Progenitor cell of endocrine pancreas (in vitro differentiated cells): Measurements from ENCODE around the gene AIG1. TPM values are rescaled to one million over a fixed set of nuclear protein-coding genes. Genes with fewer than 3 reads are reported as not detected.
A peak's percentile ranks its signal among the peaks of the same experiment; 100 is the strongest.

Source experiments
- DNase-seq: peaks from one replicate; pipeline ENCODE4 v3.0.0; 2021; ENCODE audit warnings: low spot score; ENCODE audit not compliant: unreplicated experiment
- H3K27ac Mint-ChIP-seq: 2 replicates; pipeline ENCODE4 v1.8.0; 2021; ENCODE audit warnings: mild to moderate bottlenecking, moderate library complexity, mixed read lengths
- H3K27me3 Mint-ChIP-seq: 2 replicates; pipeline ENCODE4 v1.8.0; 2021; ENCODE audit warnings: mixed read lengths
- H3K36me3 Mint-ChIP-seq: 2 replicates; pipeline ENCODE4 v1.8.0; 2022; ENCODE audit warnings: mixed read lengths; ENCODE audit not compliant: insufficient read depth
- H3K4me1 Mint-ChIP-seq: 2 replicates; pipeline ENCODE4 v1.8.0; 2021; ENCODE audit warnings: low read depth, mixed read lengths
- H3K4me3 Mint-ChIP-seq: 2 replicates; pipeline ENCODE4 v1.8.0; 2021; ENCODE audit warnings: low read depth, mild to moderate bottlenecking, moderate library complexity, mixed read lengths
- H3K9me3 Mint-ChIP-seq: 2 replicates; pipeline ENCODE4 v1.8.0; 2021; ENCODE audit warnings: low read depth, mixed read lengths
- total RNA-seq: library from RNA; stranded (reverse); gene quantifications from 2 replicates; pipeline ENCODE4 v1.2.1, GENCODE V29; 2021
- TF ChIP-seq, protein P1 (sequence below): fragments of 200-600 bp; sonication (generic); IDR thresholded peaks from one replicate; pipeline ENCODE4 v1.5.0; 2021; ENCODE audit warnings: antibody characterized with exemption, mild to moderate bottlenecking; ENCODE audit not compliant: unreplicated experiment

The AIG1 gene
- total RNA-seq, 1 donor from 2014 or later: 40.0 TPM

DNA sequence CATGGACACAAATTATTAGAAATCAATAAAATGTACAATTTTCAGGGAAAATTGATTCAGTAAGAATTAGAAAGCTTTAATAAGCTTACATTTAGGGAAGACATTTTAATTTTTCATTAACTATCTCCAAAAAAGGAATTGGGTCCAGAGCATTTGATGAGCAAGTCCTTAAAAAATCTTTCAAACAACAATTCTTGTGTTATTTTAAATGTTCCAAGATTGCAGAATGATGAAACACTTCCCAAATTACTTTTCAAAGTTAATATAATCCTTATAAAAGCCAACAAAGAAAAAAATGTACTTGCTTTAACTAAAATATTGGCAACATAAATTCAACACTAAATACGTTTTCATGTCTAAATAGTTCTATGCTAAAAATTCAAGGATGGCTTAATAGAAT, 287.8 kb downstream of the AIG1 start:
- TF ChIP-seq, protein P1, sequence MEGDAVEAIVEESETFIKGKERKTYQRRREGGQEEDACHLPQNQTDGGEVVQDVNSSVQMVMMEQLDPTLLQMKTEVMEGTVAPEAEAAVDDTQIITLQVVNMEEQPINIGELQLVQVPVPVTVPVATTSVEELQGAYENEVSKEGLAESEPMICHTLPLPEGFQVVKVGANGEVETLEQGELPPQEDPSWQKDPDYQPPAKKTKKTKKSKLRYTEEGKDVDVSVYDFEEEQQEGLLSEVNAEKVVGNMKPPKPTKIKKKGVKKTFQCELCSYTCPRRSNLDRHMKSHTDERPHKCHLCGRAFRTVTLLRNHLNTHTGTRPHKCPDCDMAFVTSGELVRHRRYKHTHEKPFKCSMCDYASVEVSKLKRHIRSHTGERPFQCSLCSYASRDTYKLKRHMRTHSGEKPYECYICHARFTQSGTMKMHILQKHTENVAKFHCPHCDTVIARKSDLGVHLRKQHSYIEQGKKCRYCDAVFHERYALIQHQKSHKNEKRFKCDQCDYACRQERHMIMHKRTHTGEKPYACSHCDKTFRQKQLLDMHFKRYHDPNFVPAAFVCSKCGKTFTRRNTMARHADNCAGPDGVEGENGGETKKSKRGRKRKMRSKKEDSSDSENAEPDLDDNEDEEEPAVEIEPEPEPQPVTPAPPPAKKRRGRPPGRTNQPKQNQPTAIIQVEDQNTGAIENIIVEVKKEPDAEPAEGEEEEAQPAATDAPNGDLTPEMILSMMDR: no peak
- H3K27ac Mint-ChIP-seq: no peak overlapping the region
- DNase-seq: no peak
- H3K4me3 Mint-ChIP-seq: no peak overlapping the region
- no peaks in the 10 kb centered on the region for H3K4me1 Mint-ChIP-seq
- H3K27me3 Mint-ChIP-seq: no peaks in the 10 kb centered on the region
- H3K9me3 Mint-ChIP-seq: peaks cover 19% of the 10 kb centered on the region
- peaks cover 2% of the 10 kb centered on the region for H3K36me3 Mint-ChIP-seq

DNA sequence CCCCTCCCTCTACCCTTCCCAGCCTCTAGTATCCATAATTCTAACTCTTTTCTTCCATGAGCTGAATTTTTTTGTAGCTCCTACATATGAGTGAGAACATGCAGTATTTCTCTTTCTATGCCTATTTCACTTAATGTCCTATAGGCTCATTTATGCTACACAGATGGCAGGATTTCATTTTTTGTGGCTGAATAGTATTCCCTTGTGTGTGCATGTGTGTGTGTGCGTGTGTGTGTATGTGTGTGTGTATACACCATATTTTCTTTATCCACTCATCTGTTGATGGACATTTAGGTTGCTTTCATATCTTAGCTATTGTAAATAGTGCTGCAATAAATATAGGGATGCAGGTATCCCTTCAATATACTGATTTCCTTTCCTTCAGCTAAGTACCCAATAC, 288.8 kb downstream of the AIG1 start:
- H3K4me3 Mint-ChIP-seq: no peak overlapping the region
- H3K27ac Mint-ChIP-seq: no peak overlapping the region
- TF ChIP-seq, protein P1: no peak
- peaks cover 27% of the 10 kb centered on the region for H3K9me3 Mint-ChIP-seq
- H3K4me1 Mint-ChIP-seq: no peaks in the 10 kb centered on the region
- peaks cover 4% of the 10 kb centered on the region for H3K36me3 Mint-ChIP-seq
- DNase-seq: no peak
- H3K27me3 Mint-ChIP-seq: no peaks in the 10 kb centered on the region

DNA sequence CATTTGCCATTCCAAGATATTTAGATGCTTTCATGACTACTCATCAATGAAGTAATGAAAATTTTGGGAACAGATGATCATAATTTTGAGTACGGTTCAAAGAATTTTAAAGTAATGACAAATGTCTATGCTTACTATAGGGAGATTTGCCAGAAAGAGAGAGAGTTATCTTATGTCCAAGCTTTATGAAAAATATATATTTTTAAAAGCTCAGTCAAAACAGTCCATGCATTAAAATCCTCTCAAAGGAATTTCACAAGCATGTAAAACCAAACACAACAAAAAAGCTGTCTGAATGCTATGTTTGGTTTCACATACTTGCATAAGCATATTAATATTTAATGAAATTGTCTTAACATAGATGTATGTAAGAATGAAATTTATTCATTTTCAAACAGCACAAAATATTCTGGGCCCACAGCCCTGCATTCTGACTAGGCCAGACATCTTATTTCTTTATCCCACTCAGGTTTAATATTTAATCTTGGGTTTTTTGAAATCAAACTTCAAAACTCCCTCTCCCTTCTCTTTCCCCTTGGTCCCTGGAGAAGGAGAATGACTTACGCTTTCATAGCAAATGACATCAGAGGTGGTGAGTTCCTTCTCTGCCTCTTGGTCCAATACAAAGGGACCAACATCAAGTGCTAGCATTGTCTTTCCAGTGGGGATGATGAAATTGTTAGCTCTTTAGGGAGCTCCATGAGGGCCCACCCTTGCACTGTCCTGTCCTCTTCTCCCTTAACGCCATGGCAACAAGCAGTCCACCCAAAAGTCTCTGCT, 295.6 kb downstream of the AIG1 start:
- no peaks in the 10 kb centered on the region for H3K4me1 Mint-ChIP-seq
- DNase-seq: no peak
- TF ChIP-seq, protein P1: no peak
- H3K4me3 Mint-ChIP-seq: no peak overlapping the region
- H3K36me3 Mint-ChIP-seq: peaks cover 4% of the 10 kb centered on the region
- H3K27me3 Mint-ChIP-seq: no peaks in the 10 kb centered on the region
- H3K9me3 Mint-ChIP-seq: peaks cover 27% of the 10 kb centered on the region
- H3K27ac Mint-ChIP-seq: peak overlapping the region; percentile 40

DNA sequence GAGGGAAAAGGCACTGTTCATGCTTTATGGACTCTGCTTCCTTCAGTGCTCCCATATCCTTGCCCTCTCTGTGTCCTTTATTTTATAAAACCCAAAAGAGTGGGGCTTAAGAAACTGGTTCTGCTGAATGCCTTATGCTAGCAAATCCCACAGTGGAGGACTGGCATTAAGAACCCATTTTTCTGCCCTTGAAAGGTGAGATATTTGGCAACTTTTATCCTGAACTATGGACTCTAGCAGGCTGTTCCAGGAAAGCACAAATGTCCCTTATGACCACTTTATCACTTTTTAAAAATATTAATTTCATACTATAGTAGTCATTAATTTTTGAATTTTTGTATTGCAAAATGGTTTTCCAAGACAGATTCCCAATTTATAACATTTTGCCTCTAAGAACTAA, 296.5 kb downstream of the AIG1 start:
- TF ChIP-seq, protein P1: no peak
- DNase-seq: no peak
- Mint-ChIP-seq H3K36me3 (peaks cover 2% of the 10 kb centered on the region), H3K4me3 (no peak overlapping the region), H3K4me1 (no peaks in the 10 kb centered on the region), H3K9me3 (peaks cover 19% of the 10 kb centered on the region), H3K27ac (no peak overlapping the region), H3K27me3 (no peaks in the 10 kb centered on the region)

DNA sequence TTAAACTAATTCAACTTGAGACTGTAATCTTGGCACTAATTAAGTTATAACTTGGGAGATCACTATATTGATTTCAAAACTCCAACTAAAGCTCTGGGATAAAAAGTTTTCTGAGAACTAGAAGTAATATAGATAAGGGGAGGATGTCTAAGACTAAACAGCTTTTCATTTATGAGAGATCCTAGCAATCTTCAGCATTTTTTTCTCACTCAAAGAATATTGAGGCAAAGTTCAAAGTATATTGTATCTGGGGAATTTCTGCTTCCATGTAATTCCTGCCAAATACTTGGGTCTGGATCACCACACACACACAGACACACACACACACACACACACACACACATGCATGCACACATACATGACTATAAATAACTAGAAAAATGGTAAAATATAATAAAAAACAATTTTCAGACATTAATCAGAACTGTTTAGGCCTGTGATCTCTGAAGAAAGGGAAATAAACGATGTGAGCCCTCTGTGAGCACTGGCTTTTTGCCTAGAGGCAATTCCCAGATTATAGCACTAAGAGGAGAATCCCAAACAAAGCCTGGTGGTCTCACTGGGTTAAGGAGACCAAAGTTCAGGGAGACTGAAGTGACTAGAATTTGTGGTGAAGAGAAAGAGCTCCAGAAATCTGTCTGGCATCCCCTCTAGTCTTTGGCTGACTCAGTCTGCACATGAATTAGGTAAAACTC, 297.0 kb downstream of the AIG1 start:
- no peaks in the 10 kb centered on the region for H3K4me1 Mint-ChIP-seq
- no peak overlapping the region for H3K27ac Mint-ChIP-seq
- H3K36me3 Mint-ChIP-seq: peaks cover 2% of the 10 kb centered on the region
- H3K4me3 Mint-ChIP-seq: no peak overlapping the region
- H3K27me3 Mint-ChIP-seq: no peaks in the 10 kb centered on the region
- H3K9me3 Mint-ChIP-seq: peaks cover 13% of the 10 kb centered on the region
- TF ChIP-seq, protein P1: no peak
- DNase-seq: no peak
